ENCODE measurements around the gene TRPM3. TPM values are rescaled to one million over a fixed set of nuclear protein-coding genes. Genes with fewer than 3 reads are reported as not detected.

The TRPM3 gene
- polyA plus RNA-seq, 3 donors = not detected

- Histone ChIP-seq H3K4me1 (ENCODE audit: control insufficient read depth in 1 of 2, insufficient read depth in 2 of 2, low read length in 2 of 2) (peaks cover 0 to under 1% of the 10 kb centered on the region in 2 donors), H3K9ac (ENCODE audit: insufficient read depth, low read length, poor library complexity, severe bottlenecking) (no peak overlapping the region), H3K4me2 (replicated peaks; ENCODE audit: extremely low read depth, low read length, poor library complexity, severe bottlenecking) (no peak overlapping the region), H3K9me3 (replicated peaks in 1 of 2; ENCODE audit: control insufficient read depth in 1 of 2, insufficient read depth in 1 of 2, low read length in 2 of 2) (no peaks in the 10 kb centered on the region), H3K27me3 (ENCODE audit: control insufficient read depth in 2 of 2, insufficient read depth in 2 of 2, low read length in 2 of 2) (no peaks in the 10 kb centered on the region), H4K20me1 (ENCODE audit: insufficient read depth, low read length) (no peaks in the 10 kb centered on the region), H3K79me2 (ENCODE audit: insufficient read depth, low read length) (no peaks in the 10 kb centered on the region), H3K27ac (ENCODE audit: low read depth in 1 of 2, low read length in 2 of 2) (no peak overlapping the region), H3K36me3 (replicated peaks in 1 of 2; ENCODE audit: control insufficient read depth in 1 of 2, insufficient read depth in 2 of 2, low read length in 2 of 2) (no peaks in the 10 kb centered on the region), H2AFZ (ENCODE audit: insufficient read depth, low read depth, low read length, poor library complexity, severe bottlenecking) (no peak overlapping the region), H3K4me3 (replicated peaks in 1 of 3; ENCODE audit: low read depth in 2 of 3, low read length in 3 of 3) (no peak overlapping the region)
- peaks cover 5% of the 10 kb centered on the region for H3K4me1 Mint-ChIP-seq
- no peak for DNase-seq
- TF ChIP-seq CTCF (IDR thresholded peaks at IDR 0.05) = no peak
- intact Hi-C loops (cut with micrococcal nuclease) = loop anchor here (5.0 to 10.0 kb wide), 3 partner anchors 55 to 122 kb away; no protein-coding TSS in a partner anchor
- peaks cover 0 to 4% (median 0%) of the 10 kb centered on the region in 3 donors for H3K27me3 Mint-ChIP-seq (ENCODE audit: low read depth in 3 of 3)
- no peaks in the 10 kb centered on the region for H3K36me3 Mint-ChIP-seq
- H3K27ac Mint-ChIP-seq = peak overlapping the region in 1 of 7 donors; percentile 12
- no peaks in the 10 kb centered on the region for H3K9me3 Mint-ChIP-seq
- 81% methylated on average over 4 of the region's 5 CpGs for WGBS (ENCODE audit: insufficient coverage)
- H3K4me3 Mint-ChIP-seq = no peak overlapping the region
These were observed 641.5 kb downstream of the TRPM3 start for GRCh38 chr9:70479880-70480291.

Small RNA genes lying within 50 kb of the gene (small RNA-seq; reads per million reads assigned to genes)
- gene MIR204 (ENCODE audit: insufficient read length, low read depth) = not detected
- gene RN7SL726P (ENCODE audit: insufficient read length, low read depth) = not detected

All from CD14-positive monocyte (primary cell).